Measurements from ENCODE around the gene CTSD.

Gene CTSD

GRCh38 chr11:1719781-1720180 is 43.9 kb downstream of the CTSD start:
- no peak for DNase-seq

- no peak for DNase-seq
These were observed 45.4 kb downstream of the CTSD start for GRCh38 chr11:1718326-1718725.

GRCh38 chr11:1717745-1718144 is 46.0 kb downstream of the CTSD start:
- DNase-seq, result no peak

GRCh38 chr11:1714908-1715885 is 48.5 kb downstream of the CTSD start:
- DNase-seq, result no peak

GRCh38 chr11:1708716-1709115 is 55.0 kb downstream of the CTSD start:
- peak; percentile 41 for DNase-seq

GRCh38 chr11:1707751-1708150 is 56.0 kb downstream of the CTSD start:
- DNase-seq, result no peak

- DNase-seq, result peak; percentile 54
These were observed 56.9 kb downstream of the CTSD start for GRCh38 chr11:1706634-1707400.

- DNase-seq, result peak; percentile 33
These were observed 58.3 kb downstream of the CTSD start for GRCh38 chr11:1705126-1706052.

GRCh38 chr11:1703146-1703545 is 60.6 kb downstream of the CTSD start:
- DNase-seq, result peak; percentile 15

Measured in activated CD8-positive, alpha-beta memory T cell treated with anti-CD3 and anti-CD28 coated beads, Interleukin-2, amount 50 U/mL, for 48 hours (primary cell).